Stimulated activated naive CD4-positive, alpha-beta T cell (primary cell): ENCODE data around the gene ABHD2.
"Not testable (repeated sequence)": the region's sequence is repeated elsewhere in the genome, so short reads cannot be mapped to it uniquely, and the experiment has no call there.

ENCODE experiments used
- DNase-seq, 6 experiments: peaks; one replicate each; lab custom pipeline; 2025; lab: John Stamatoyannopoulos, UW

The ABHD2 gene

GRCh38 chr15:89075101-89075640, 13.1 kb upstream of the ABHD2 start:
- DNase-seq = no peak

GRCh38 chr15:89075846-89076245, 12.4 kb upstream of the ABHD2 start:
- no peak for DNase-seq

- DNase-seq = no peak
Observed at GRCh38 chr15:89077750-89078149, 10.5 kb upstream of the ABHD2 start.

- no peak for DNase-seq
Observed at GRCh38 chr15:89078851-89079810, 9.1 kb upstream of the ABHD2 start.

- no peak for DNase-seq
Observed at GRCh38 chr15:89081878-89082277, 6.4 kb upstream of the ABHD2 start.

GRCh38 chr15:89083246-89083645, 5.0 kb upstream of the ABHD2 start:
- DNase-seq = no peak

- DNase-seq = no peak
Observed at GRCh38 chr15:89085289-89085926, 2.8 kb upstream of the ABHD2 start.

- not testable (repeated sequence) for DNase-seq
Observed at GRCh38 chr15:89085933-89086332, 2.3 kb upstream of the ABHD2 start.

GRCh38 chr15:89086390-89086789, 1.9 kb upstream of the ABHD2 start:
- DNase-seq = not testable (repeated sequence)

GRCh38 chr15:89087161-89087829, 961 bp upstream of the ABHD2 start:
- no peak for DNase-seq

GRCh38 chr15:89088605-89089315, 504 bp downstream of the ABHD2 start:
- DNase-seq = peak in 3 of 6 experiments; percentile 12 to 28 (median 23)

- DNase-seq = peak in 1 of 6 experiments; percentile 28
Observed at GRCh38 chr15:89089316-89090230, 1.3 kb downstream of the ABHD2 start.

- DNase-seq = peak; percentile 1 to 49 (median 17)
Observed at GRCh38 chr15:89090791-89091626, 2.8 kb downstream of the ABHD2 start.

- no peak for DNase-seq
Observed at GRCh38 chr15:89091627-89092220, 3.5 kb downstream of the ABHD2 start.

- DNase-seq = no peak
Observed at GRCh38 chr15:89093509-89093908, 5.3 kb downstream of the ABHD2 start.

GRCh38 chr15:89095073-89095472, 6.8 kb downstream of the ABHD2 start:
- no peak for DNase-seq

GRCh38 chr15:89095556-89095955, 7.3 kb downstream of the ABHD2 start:
- no peak for DNase-seq

GRCh38 chr15:89096664-89097063, 8.4 kb downstream of the ABHD2 start:
- no peak for DNase-seq

GRCh38 chr15:89097313-89097712, 9.1 kb downstream of the ABHD2 start:
- no peak for DNase-seq
